ENCODE data around the gene CHST6. TPM values are rescaled to one million over a fixed set of nuclear protein-coding genes. Genes with fewer than 3 reads are reported as not detected.

CHST6 gene
- total and polyA plus RNA-seq, 2 donors (not counting 1 experiment from before 2014, with no cell fraction given), result 0.02 to 0.17 TPM

- no peak overlapping the region for H3K9ac ChIP-seq (ENCODE audit: insufficient read depth, low read length)
- no peak for DNase-seq (ENCODE audit: low read depth in 2 of 2)
- TF ChIP-seq EZH2 (IDR thresholded peaks at IDR 0.05; ENCODE audit: low read length, missing control alignments) (no peak), CTCF (conservative IDR thresholded peaks at IDR 0.05 in 1 of 2, IDR thresholded peaks at IDR 0.05 in 1 of 2; ENCODE audit: low read depth in 1 of 2, low read length in 2 of 2) (no peak)
Measured at GRCh38 chr16:75529959-75530358, 34.7 kb upstream of the CHST6 start.

GRCh38 chr16:75529056-75529905 is 34.0 kb upstream of the CHST6 start:
- H3K27me3 ChIP-seq (ENCODE audit: control insufficient read depth, insufficient read depth, low read length), result no peaks in the 10 kb centered on the region
- no peak overlapping the region for H3K9ac ChIP-seq (ENCODE audit: insufficient read depth, low read length)
- no peak overlapping the region for H3K4me2 ChIP-seq (ENCODE audit: extremely low read depth, insufficient read depth, low read length)
- TF ChIP-seq EZH2 (IDR thresholded peaks at IDR 0.05; ENCODE audit: low read length, missing control alignments) (no peak), CTCF (conservative IDR thresholded peaks at IDR 0.05 in 1 of 2, IDR thresholded peaks at IDR 0.05 in 1 of 2; ENCODE audit: low read depth in 1 of 2, low read length in 2 of 2) (no peak)
- no peak overlapping the region for H2AFZ ChIP-seq (ENCODE audit: low read length)
- no peaks in the 10 kb centered on the region for H3K79me2 ChIP-seq (ENCODE audit: control insufficient read depth, insufficient read depth, low read length)
- H3K4me1 ChIP-seq (ENCODE audit: control insufficient read depth, extremely low read depth, insufficient read depth, low read length), result no peaks in the 10 kb centered on the region
- H3K4me3 ChIP-seq (replicated peaks in 1 of 4; ENCODE audit: control extremely low read depth in 1 of 4, insufficient read depth in 1 of 4, low read depth in 3 of 4, low read length in 4 of 4), result no peak overlapping the region
- no peak for DNase-seq (ENCODE audit: low read depth in 2 of 2)
- H4K20me1 ChIP-seq (ENCODE audit: control insufficient read depth, extremely low read depth, insufficient read depth, low read length), result no peaks in the 10 kb centered on the region
- H3K9me3 ChIP-seq (ENCODE audit: control insufficient read depth, insufficient read depth, low read depth, low read length), result no peaks in the 10 kb centered on the region
- H3K27ac ChIP-seq (ENCODE audit: insufficient read depth, low read length), result no peak overlapping the region
- no peaks in the 10 kb centered on the region for H3K36me3 ChIP-seq (ENCODE audit: control insufficient read depth, insufficient read depth, low read length)

More at GRCh38 chr16:75529959-75530358, 34.7 kb upstream of the CHST6 start:
- no peak overlapping the region for H3K27ac ChIP-seq (ENCODE audit: insufficient read depth, low read length)
- H3K9me3 ChIP-seq (ENCODE audit: control insufficient read depth, insufficient read depth, low read depth, low read length), result no peaks in the 10 kb centered on the region
- no peaks in the 10 kb centered on the region for H3K79me2 ChIP-seq (ENCODE audit: control insufficient read depth, insufficient read depth, low read length)
- no peaks in the 10 kb centered on the region for H3K4me1 ChIP-seq (ENCODE audit: control insufficient read depth, extremely low read depth, insufficient read depth, low read length)
- no peak overlapping the region for H3K4me3 ChIP-seq (replicated peaks in 1 of 4; ENCODE audit: control extremely low read depth in 1 of 4, insufficient read depth in 1 of 4, low read depth in 3 of 4, low read length in 4 of 4)
- H3K36me3 ChIP-seq (ENCODE audit: control insufficient read depth, insufficient read depth, low read length), result no peaks in the 10 kb centered on the region
- no peaks in the 10 kb centered on the region for H4K20me1 ChIP-seq (ENCODE audit: control insufficient read depth, extremely low read depth, insufficient read depth, low read length)
- no peaks in the 10 kb centered on the region for H3K27me3 ChIP-seq (ENCODE audit: control insufficient read depth, insufficient read depth, low read length)
- no peak overlapping the region for H2AFZ ChIP-seq (ENCODE audit: low read length)
- no peak overlapping the region for H3K4me2 ChIP-seq (ENCODE audit: extremely low read depth, insufficient read depth, low read length)

DNA sequence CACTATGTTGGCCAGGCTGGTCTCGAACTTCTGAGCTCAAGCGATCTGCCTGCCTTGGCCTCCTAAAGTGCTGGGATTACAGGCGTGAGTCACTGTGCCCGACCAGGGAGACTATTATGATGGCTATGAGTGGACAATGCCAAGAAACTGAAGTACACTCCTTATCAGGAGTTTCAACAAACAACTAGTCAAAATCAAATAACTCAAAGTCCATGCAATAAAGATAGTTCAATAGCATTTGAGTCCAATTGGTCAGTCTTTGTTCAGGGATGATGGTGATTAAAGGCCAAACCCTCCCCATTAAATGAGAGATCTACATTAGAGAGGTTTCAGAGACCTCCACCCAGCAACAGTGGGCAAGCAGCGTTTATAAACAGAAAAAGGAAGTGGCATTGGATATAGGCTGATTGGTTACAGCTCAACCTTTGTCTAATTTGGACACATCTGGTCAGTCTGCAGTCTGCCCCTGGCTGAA is 32.6 kb upstream of the CHST6 start:
- Histone ChIP-seq H3K4me2 (ENCODE audit: extremely low read depth, insufficient read depth, low read length) (no peak overlapping the region), H3K36me3 (ENCODE audit: control insufficient read depth, insufficient read depth, low read length) (no peaks in the 10 kb centered on the region), H3K9me3 (ENCODE audit: control insufficient read depth, insufficient read depth, low read depth, low read length) (no peaks in the 10 kb centered on the region), H3K27ac (ENCODE audit: insufficient read depth, low read length) (no peak overlapping the region), H4K20me1 (ENCODE audit: control insufficient read depth, extremely low read depth, insufficient read depth, low read length) (no peaks in the 10 kb centered on the region), H3K9ac (ENCODE audit: insufficient read depth, low read length) (no peak overlapping the region), H2AFZ (ENCODE audit: low read length) (no peak overlapping the region), H3K79me2 (ENCODE audit: control insufficient read depth, insufficient read depth, low read length) (no peaks in the 10 kb centered on the region), H3K27me3 (ENCODE audit: control insufficient read depth, insufficient read depth, low read length) (no peaks in the 10 kb centered on the region), H3K4me1 (ENCODE audit: control insufficient read depth, extremely low read depth, insufficient read depth, low read length) (no peaks in the 10 kb centered on the region), H3K4me3 (replicated peaks in 1 of 4; ENCODE audit: control extremely low read depth in 1 of 4, insufficient read depth in 1 of 4, low read depth in 3 of 4, low read length in 4 of 4) (no peak overlapping the region)
- TF ChIP-seq EZH2 (IDR thresholded peaks at IDR 0.05; ENCODE audit: low read length, missing control alignments), result no peak
- no peak for TF ChIP-seq CTCF (conservative IDR thresholded peaks at IDR 0.05 in 1 of 2, IDR thresholded peaks at IDR 0.05 in 1 of 2; ENCODE audit: low read depth in 1 of 2, low read length in 2 of 2)
- DNase-seq (ENCODE audit: low read depth in 2 of 2), result no peak

All from fibroblast of lung (primary cell).